GM12878 (cell line): Measurements from ENCODE around the gene AK5. TPM values are rescaled to one million over a fixed set of nuclear protein-coding genes. Genes with fewer than 3 reads are reported as not detected.

Experiments
- ATAC-seq: fragments of 200-7000 bp; cut with Tn5 transposase; 3 replicates; pipeline ENCODE4 v1.9.1; 2020; ENCODE audit warnings: mild to moderate bottlenecking, moderate library complexity
- BruUV-seq: library from RNA; stranded (reverse); fragments of 400-500 nt; replicated peaks from 2 replicates; lab custom pipeline; 2021; lab: Mats Ljungman, UMichigan
- CTCF ChIA-PET: fragments of 300-600 bp; sonication (Branson Sonifier 250); formaldehyde crosslinking; extraction: SDS; loops from one replicate; lab custom pipeline; 2021; ENCODE audit warnings: inconsistent platforms; lab: Yijun Ruan, JAX
- POLR2A ChIA-PET: fragments of 350-600 bp; formaldehyde crosslinking; extraction: SDS; loops from one replicate; lab custom pipeline; 2021; ENCODE audit warnings: inconsistent platforms; lab: Charles Lee
- RAD21 ChIA-PET: fragments of 300-600 bp; sonication (Branson Sonifier 250); formaldehyde crosslinking; loops from one replicate; lab custom pipeline; 2023; ENCODE audit warnings: antibody characterized with exemption; ENCODE audit not compliant: unreplicated experiment; lab: Charles Lee
- SMC1A ChIA-PET: fragments of 300-600 bp; sonication (Branson Sonifier 250); formaldehyde crosslinking; loops from one replicate; lab custom pipeline; 2023; ENCODE audit not compliant: unreplicated experiment, uncharacterized antibody; lab: Charles Lee
- DNase-seq: peaks from one replicate; pipeline ENCODE4 v3.0.0-alpha.2; 2011; ENCODE audit warnings: low read depth, low spot score
- FAIRE-seq: peaks from 3 replicates; lab custom pipeline; 2011; peaks lifted over from hg19 to GRCh38; lab: Jason Lieb, UNC
- H2AFZ ChIP-seq: 2 replicates; pipeline ENCODE4 v1.6.0; 2011; ENCODE audit warnings: low read depth, low read length, control low read depth; ENCODE audit not compliant: control insufficient read depth
- H3K27ac ChIP-seq: 2 replicates; pipeline ENCODE4 v1.5.1; 2011; ENCODE audit warnings: control low read depth; ENCODE audit not compliant: control insufficient read depth, insufficient read depth
- H3K27me3 ChIP-seq, 2 experiments: replicated peaks in 1 of 2; 2 replicates each; pipeline versions ENCODE4 v1.6.0 to v1.6.1; 2011; ENCODE audit warnings: low read length in 1 of 2; ENCODE audit not compliant: control insufficient read depth in 2 of 2, insufficient read depth in 2 of 2
- H3K36me3 ChIP-seq, 2 experiments: 2 replicates each; pipeline ENCODE4 v1.5.1; 2011; ENCODE audit warnings: low read length in 1 of 2; ENCODE audit not compliant: control insufficient read depth in 2 of 2, insufficient read depth in 2 of 2
- H3K4me1 ChIP-seq: 2 replicates; pipeline ENCODE4 v1.6.1; 2011; ENCODE audit warnings: mild to moderate bottlenecking, low read length, moderate library complexity, mixed read lengths; ENCODE audit not compliant: control insufficient read depth, insufficient read depth
- H3K4me2 ChIP-seq: 2 replicates; pipeline ENCODE4 v1.6.0; 2011; ENCODE audit warnings: control low read depth; ENCODE audit not compliant: control insufficient read depth, insufficient read depth
- H3K4me3 ChIP-seq: fragments of 200-600 bp; sonication (generic); 2 replicates; pipeline ENCODE4 v1.5.1; 2016
- H3K79me2 ChIP-seq: 2 replicates; pipeline ENCODE4 v1.6.0; 2011; ENCODE audit warnings: low read length; ENCODE audit not compliant: control insufficient read depth, insufficient read depth
- H3K9ac ChIP-seq: 2 replicates; pipeline ENCODE4 v1.8.0; 2011; ENCODE audit warnings: low read length, control low read depth, mixed read lengths; ENCODE audit not compliant: control insufficient read depth, insufficient read depth
- H3K9me3 ChIP-seq: replicated peaks from 3 replicates; pipeline ENCODE4 v1.5.1; 2011; ENCODE audit warnings: mild to moderate bottlenecking, low read length; ENCODE audit not compliant: control insufficient read depth, insufficient read depth
- H4K20me1 ChIP-seq: 2 replicates; pipeline ENCODE4 v1.6.0; 2011; ENCODE audit not compliant: control insufficient read depth, insufficient read depth
- MEF2A ChIP-seq: IDR thresholded peaks from 2 replicates; pipeline ENCODE4 v1.6.1; 2011; ENCODE audit warnings: low read depth, mild to moderate bottlenecking, low read length, moderate library complexity; ENCODE audit not compliant: insufficient read depth
- NFYA ChIP-seq: IDR thresholded peaks from 2 replicates; pipeline ENCODE4 v1.6.1; 2011; ENCODE audit warnings: low read depth, mild to moderate bottlenecking, low read length, improper control_type of control experiment, borderline replicate concordance
- in situ Hi-C: fragments of 300-500 bp; cut with MboI; formaldehyde crosslinking; loops from 9 replicates; pipeline ENCODE4 v1.14.3; 2018; ENCODE audit warnings: mixed read lengths
- intact Hi-C: fragments of 100-400 bp; cut with micrococcal nuclease; formaldehyde crosslinking; loops from one replicate; pipeline ENCODE4 v1.14.2; 2022; ENCODE audit not compliant: unreplicated experiment
- polyA plus RNA-seq, 11 experiments: library from polyadenylated mRNA; depleted of rRNA in 4 of 11; unstranded in 6 of 11; stranded (reverse) in 5 of 11; fragments of >200 nt; fragmentation: Nextera tagmentation in 4 of 11; fragmentation: Illumina TruSeq in 1 of 11; extraction: Ambion mirVana in 4 of 11; extraction: Trizol in 1 of 11; gene quantifications; 1 replicate in 1 of 11; 2 replicates in 10 of 11; pipeline versions ENCODE4 v1.2.1 to v1.2.3, GENCODE V29; 2011 to 2016; ENCODE audit warnings: inconsistent platforms in 2 of 11, missing spikeins in 2 of 11, low read depth in 1 of 11
- total RNA-seq, 4 experiments: library from RNA; depleted of rRNA in 3 of 4; stranded (reverse); fragments of >200 nt in 3 of 4; fragmentation: Illumina TruSeq in 1 of 4; extraction: Trizol in 1 of 4; gene quantifications; 2 replicates each; pipeline versions ENCODE4 v1.2.1 to v1.2.3, GENCODE V29; 2013 to 2021
- TF ChIP-seq, protein P1 (sequence below): IDR thresholded peaks from 2 replicates; pipeline ENCODE4 v1.6.1; 2012; ENCODE audit warnings: improper control_type of control experiment, low read depth, low read length; ENCODE audit not compliant: insufficient replicate concordance
- TF ChIP-seq, protein P2 (sequence below): IDR thresholded peaks from 2 replicates; pipeline ENCODE4 v1.6.1; 2012; ENCODE audit warnings: mild to moderate bottlenecking, low read depth, low read length
- TF ChIP-seq, protein P3 (sequence below): fragments of 450-650 bp; IDR thresholded peaks from 2 replicates; pipeline ENCODE4 v1.6.1; 2017; ENCODE audit warnings: antibody characterized with exemption, mild to moderate bottlenecking, moderate library complexity

AK5 gene
- total and polyA plus RNA-seq, 10 of the 15 experiments (the other 5 are each of a cell fraction or from before 2014, with no cell fraction given), result 0.08 to 0.33 TPM; not detected in 8

DNA sequence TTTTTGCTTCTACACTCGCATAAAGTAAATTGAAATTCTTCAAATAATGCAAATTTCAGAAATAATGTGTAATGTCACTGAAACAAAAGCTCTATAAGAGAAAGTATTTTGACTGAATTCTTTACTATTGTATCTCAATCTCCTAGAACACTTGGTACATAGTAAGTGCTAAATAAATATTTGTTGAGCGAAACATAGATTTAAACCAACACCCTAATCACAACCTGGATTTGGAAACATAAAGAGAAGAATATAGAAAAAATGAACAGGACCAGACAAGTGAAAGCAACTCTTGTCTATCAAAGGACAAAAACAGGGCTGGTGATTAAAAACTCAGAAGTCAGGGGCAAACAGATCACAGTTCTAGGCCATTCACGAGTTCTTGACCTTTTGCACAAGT, 74.3 kb downstream of the AK5 start (continued):
- TF ChIP-seq, protein P1, sequence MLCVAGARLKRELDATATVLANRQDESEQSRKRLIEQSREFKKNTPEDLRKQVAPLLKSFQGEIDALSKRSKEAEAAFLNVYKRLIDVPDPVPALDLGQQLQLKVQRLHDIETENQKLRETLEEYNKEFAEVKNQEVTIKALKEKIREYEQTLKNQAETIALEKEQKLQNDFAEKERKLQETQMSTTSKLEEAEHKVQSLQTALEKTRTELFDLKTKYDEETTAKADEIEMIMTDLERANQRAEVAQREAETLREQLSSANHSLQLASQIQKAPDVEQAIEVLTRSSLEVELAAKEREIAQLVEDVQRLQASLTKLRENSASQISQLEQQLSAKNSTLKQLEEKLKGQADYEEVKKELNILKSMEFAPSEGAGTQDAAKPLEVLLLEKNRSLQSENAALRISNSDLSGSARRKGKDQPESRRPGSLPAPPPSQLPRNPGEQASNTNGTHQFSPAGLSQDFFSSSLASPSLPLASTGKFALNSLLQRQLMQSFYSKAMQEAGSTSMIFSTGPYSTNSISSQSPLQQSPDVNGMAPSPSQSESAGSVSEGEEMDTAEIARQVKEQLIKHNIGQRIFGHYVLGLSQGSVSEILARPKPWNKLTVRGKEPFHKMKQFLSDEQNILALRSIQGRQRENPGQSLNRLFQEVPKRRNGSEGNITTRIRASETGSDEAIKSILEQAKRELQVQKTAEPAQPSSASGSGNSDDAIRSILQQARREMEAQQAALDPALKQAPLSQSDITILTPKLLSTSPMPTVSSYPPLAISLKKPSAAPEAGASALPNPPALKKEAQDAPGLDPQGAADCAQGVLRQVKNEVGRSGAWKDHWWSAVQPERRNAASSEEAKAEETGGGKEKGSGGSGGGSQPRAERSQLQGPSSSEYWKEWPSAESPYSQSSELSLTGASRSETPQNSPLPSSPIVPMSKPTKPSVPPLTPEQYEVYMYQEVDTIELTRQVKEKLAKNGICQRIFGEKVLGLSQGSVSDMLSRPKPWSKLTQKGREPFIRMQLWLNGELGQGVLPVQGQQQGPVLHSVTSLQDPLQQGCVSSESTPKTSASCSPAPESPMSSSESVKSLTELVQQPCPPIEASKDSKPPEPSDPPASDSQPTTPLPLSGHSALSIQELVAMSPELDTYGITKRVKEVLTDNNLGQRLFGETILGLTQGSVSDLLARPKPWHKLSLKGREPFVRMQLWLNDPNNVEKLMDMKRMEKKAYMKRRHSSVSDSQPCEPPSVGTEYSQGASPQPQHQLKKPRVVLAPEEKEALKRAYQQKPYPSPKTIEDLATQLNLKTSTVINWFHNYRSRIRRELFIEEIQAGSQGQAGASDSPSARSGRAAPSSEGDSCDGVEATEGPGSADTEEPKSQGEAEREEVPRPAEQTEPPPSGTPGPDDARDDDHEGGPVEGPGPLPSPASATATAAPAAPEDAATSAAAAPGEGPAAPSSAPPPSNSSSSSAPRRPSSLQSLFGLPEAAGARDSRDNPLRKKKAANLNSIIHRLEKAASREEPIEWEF, result no peak
- TF ChIP-seq MEF2A, result no peak
- TF ChIP-seq, protein P2, sequence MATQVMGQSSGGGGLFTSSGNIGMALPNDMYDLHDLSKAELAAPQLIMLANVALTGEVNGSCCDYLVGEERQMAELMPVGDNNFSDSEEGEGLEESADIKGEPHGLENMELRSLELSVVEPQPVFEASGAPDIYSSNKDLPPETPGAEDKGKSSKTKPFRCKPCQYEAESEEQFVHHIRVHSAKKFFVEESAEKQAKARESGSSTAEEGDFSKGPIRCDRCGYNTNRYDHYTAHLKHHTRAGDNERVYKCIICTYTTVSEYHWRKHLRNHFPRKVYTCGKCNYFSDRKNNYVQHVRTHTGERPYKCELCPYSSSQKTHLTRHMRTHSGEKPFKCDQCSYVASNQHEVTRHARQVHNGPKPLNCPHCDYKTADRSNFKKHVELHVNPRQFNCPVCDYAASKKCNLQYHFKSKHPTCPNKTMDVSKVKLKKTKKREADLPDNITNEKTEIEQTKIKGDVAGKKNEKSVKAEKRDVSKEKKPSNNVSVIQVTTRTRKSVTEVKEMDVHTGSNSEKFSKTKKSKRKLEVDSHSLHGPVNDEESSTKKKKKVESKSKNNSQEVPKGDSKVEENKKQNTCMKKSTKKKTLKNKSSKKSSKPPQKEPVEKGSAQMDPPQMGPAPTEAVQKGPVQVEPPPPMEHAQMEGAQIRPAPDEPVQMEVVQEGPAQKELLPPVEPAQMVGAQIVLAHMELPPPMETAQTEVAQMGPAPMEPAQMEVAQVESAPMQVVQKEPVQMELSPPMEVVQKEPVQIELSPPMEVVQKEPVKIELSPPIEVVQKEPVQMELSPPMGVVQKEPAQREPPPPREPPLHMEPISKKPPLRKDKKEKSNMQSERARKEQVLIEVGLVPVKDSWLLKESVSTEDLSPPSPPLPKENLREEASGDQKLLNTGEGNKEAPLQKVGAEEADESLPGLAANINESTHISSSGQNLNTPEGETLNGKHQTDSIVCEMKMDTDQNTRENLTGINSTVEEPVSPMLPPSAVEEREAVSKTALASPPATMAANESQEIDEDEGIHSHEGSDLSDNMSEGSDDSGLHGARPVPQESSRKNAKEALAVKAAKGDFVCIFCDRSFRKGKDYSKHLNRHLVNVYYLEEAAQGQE, result no peak

GRCh38 chr1:77360256-77360655, 78.4 kb downstream of the AK5 start:
- BruUV-seq, result no TSS peak
- POLR2A ChIA-PET, result no interaction called here
- intact Hi-C loops, result no loop called here

More at GRCh38 chr1:77360256-77360655, 78.4 kb downstream of the AK5 start:
- Histone ChIP-seq H3K4me2 (no peak overlapping the region), H3K9ac (no peak overlapping the region), H3K27ac (no peak overlapping the region)
- SMC1A ChIA-PET, result no interaction called here
- no peak for DNase-seq
- TF ChIP-seq NFYA, result no peak
- TF ChIP-seq, protein P3, sequence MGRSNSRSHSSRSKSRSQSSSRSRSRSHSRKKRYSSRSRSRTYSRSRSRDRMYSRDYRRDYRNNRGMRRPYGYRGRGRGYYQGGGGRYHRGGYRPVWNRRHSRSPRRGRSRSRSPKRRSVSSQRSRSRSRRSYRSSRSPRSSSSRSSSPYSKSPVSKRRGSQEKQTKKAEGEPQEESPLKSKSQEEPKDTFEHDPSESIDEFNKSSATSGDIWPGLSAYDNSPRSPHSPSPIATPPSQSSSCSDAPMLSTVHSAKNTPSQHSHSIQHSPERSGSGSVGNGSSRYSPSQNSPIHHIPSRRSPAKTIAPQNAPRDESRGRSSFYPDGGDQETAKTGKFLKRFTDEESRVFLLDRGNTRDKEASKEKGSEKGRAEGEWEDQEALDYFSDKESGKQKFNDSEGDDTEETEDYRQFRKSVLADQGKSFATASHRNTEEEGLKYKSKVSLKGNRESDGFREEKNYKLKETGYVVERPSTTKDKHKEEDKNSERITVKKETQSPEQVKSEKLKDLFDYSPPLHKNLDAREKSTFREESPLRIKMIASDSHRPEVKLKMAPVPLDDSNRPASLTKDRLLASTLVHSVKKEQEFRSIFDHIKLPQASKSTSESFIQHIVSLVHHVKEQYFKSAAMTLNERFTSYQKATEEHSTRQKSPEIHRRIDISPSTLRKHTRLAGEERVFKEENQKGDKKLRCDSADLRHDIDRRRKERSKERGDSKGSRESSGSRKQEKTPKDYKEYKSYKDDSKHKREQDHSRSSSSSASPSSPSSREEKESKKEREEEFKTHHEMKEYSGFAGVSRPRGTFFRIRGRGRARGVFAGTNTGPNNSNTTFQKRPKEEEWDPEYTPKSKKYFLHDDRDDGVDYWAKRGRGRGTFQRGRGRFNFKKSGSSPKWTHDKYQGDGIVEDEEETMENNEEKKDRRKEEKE, result no peak
- TF ChIP-seq, all 136 proteins: peak for 0
- H3K4me1 ChIP-seq, result no peaks in the 10 kb centered on the region
- ATAC-seq, result no peak
- CTCF ChIA-PET, result interaction anchor here (0.6 kb wide), 1 partner anchor 340 kb away, joined by 3 read pairs; no protein-coding TSS in a partner anchor
- H2AFZ ChIP-seq, result no peak overlapping the region
- no peaks in the 10 kb centered on the region for H4K20me1 ChIP-seq
- FAIRE-seq, result no peak
- H3K4me3 ChIP-seq, result no peak overlapping the region
- no peaks in the 10 kb centered on the region for H3K9me3 ChIP-seq
- H3K79me2 ChIP-seq, result no peaks in the 10 kb centered on the region
- in situ Hi-C loops, result no loop called here
- no peaks in the 10 kb centered on the region for H3K27me3 ChIP-seq
- H3K36me3 ChIP-seq, result no peaks in the 10 kb centered on the region
- RAD21 ChIA-PET, result no interaction called here
